GM08714 (cell line): ENCODE results near the gene PROS1.
"Not testable (repeated sequence)": the region's sequence is repeated elsewhere in the genome, so short reads cannot be mapped to it uniquely, and the experiment has no call there.

ENCODE experiments used
- H3K4me3 ChIP-seq: fragments of 200-500 bp; sonication (Bioruptor generic); 2 replicates; pipeline ENCODE4 v1.5.1; 2014; ENCODE audit warnings: mild to moderate bottlenecking, low read length, inconsistent platforms
- ZNF274 ChIP-seq: IDR thresholded peaks from 2 replicates; pipeline ENCODE4 v1.6.1; 2012; ENCODE audit warnings: mild to moderate bottlenecking, low read depth, low read length

PROS1 gene

GRCh38 chr3:93867425-93867824 lies 106.3 kb downstream of the PROS1 start:
- H3K4me3 ChIP-seq: no peak overlapping the region
- TF ChIP-seq ZNF274: no peak

- H3K4me3 ChIP-seq: no peak overlapping the region
- no peak for TF ChIP-seq ZNF274
Observed at GRCh38 chr3:93861017-93861416, 112.7 kb downstream of the PROS1 start.

GRCh38 chr3:93855401-93855800 lies 118.3 kb downstream of the PROS1 start:
- no peak for TF ChIP-seq ZNF274
- no peak overlapping the region for H3K4me3 ChIP-seq

GRCh38 chr3:93852228-93852627 lies 121.5 kb downstream of the PROS1 start:
- not testable (repeated sequence) for H3K4me3 ChIP-seq

GRCh38 chr3:93843981-93844380 lies 129.7 kb downstream of the PROS1 start:
- no peak overlapping the region for H3K4me3 ChIP-seq
- no peak for TF ChIP-seq ZNF274

GRCh38 chr3:93839193-93839592 lies 134.5 kb downstream of the PROS1 start:
- H3K4me3 ChIP-seq: not testable (repeated sequence)
